ENCODE data around the gene GZMB.

GZMB gene, protein sequence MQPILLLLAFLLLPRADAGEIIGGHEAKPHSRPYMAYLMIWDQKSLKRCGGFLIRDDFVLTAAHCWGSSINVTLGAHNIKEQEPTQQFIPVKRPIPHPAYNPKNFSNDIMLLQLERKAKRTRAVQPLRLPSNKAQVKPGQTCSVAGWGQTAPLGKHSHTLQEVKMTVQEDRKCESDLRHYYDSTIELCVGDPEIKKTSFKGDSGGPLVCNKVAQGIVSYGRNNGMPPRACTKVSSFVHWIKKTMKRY

DNA sequence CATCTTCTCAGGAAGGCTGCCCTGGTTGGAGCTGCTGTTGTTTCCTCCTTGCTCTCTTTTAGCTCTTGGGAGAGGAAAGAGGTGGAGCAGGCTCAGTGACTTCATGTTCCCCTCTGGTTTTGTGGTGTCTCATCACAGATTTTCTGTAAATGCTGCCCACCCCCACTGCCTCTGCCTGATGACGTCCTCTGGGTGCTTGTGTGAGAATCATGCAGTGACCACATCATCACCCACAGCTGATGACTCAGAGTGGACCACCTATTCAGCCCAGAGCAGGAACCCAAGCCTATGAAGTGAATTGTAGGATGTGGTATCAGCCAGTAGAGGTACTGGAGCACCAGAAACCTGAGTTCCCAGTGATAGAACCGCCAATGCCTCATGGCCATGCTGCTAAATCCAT lies at the start of gene GZMB:
TSS of gene GZMB (minus strand) at position 33 of the 400 bp plus-strand sequence. CDS start at position 3, 30 bp downstream.
- H3K27me3 ChIP-seq (replicated peaks; ENCODE audit: control insufficient read depth, insufficient read depth, low read length): no peaks in the 10 kb centered on the region
- no peak for DNase-seq (ENCODE audit: extremely low read depth, insufficient read length)
- TF ChIP-seq, protein P1, sequence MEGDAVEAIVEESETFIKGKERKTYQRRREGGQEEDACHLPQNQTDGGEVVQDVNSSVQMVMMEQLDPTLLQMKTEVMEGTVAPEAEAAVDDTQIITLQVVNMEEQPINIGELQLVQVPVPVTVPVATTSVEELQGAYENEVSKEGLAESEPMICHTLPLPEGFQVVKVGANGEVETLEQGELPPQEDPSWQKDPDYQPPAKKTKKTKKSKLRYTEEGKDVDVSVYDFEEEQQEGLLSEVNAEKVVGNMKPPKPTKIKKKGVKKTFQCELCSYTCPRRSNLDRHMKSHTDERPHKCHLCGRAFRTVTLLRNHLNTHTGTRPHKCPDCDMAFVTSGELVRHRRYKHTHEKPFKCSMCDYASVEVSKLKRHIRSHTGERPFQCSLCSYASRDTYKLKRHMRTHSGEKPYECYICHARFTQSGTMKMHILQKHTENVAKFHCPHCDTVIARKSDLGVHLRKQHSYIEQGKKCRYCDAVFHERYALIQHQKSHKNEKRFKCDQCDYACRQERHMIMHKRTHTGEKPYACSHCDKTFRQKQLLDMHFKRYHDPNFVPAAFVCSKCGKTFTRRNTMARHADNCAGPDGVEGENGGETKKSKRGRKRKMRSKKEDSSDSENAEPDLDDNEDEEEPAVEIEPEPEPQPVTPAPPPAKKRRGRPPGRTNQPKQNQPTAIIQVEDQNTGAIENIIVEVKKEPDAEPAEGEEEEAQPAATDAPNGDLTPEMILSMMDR (IDR thresholded peaks at IDR 0.05; ENCODE audit: insufficient read depth, low read length, poor library complexity, severe bottlenecking): no peak
- H3K4me3 ChIP-seq (replicated peaks; ENCODE audit: low read depth, low read length): no peak within 1 kb of the TSS
- no peaks in the 10 kb centered on the region for H3K36me3 ChIP-seq (ENCODE audit: control insufficient read depth, insufficient read depth, low read length)

DNA sequence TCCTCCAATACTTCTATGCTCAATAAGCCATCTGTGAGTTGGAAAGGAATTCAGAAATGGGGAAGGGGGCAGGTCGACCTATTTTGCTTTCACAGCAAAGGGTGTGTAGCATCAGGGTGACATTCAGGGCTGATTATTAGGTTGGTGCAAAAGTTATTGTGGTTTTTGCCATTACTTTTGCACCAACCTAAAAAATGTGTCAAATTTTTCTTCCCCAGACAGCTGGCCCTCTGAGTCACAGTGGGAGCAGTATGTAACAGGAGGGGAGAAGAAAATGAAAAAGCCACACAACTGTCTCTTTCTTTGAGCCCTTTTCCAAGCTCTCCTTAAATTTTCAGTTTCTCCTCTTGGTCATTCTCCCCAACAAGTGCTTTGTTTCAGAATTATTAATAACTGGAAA lies 47.1 kb upstream of the GZMB start:
- DNase-seq (ENCODE audit: extremely low read depth, insufficient read length): no peak
- no peaks in the 10 kb centered on the region for H3K27me3 ChIP-seq (replicated peaks; ENCODE audit: control insufficient read depth, insufficient read depth, low read length)
- no peak overlapping the region for H3K4me3 ChIP-seq (replicated peaks; ENCODE audit: low read depth, low read length)
- TF ChIP-seq, protein P1 (IDR thresholded peaks at IDR 0.05; ENCODE audit: insufficient read depth, low read length, poor library complexity, severe bottlenecking): no peak
- H3K36me3 ChIP-seq (ENCODE audit: control insufficient read depth, insufficient read depth, low read length): no peaks in the 10 kb centered on the region

DNA sequence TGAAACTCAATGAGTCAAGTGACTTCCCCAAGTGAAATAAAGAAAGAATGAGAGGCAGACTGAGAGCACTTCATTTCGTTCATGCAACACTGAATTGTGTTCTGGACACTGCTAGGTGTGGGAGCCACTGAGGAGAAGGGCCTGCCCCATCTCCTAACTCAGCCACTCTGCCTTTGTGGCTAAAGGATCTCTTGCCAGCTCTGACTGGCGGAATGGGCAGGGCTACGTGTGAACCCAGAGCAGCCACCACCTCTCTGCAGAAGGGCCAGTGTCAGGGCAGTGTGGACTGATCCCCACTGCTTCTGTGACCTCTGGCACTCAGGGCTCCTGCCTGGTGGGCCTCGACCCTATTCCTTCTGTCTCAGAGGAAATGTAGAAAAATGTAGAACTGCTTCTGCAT lies 46.5 kb upstream of the GZMB start:
- H3K4me3 ChIP-seq (replicated peaks; ENCODE audit: low read depth, low read length): no peak overlapping the region
- DNase-seq (ENCODE audit: extremely low read depth, insufficient read length): no peak
- no peaks in the 10 kb centered on the region for H3K27me3 ChIP-seq (replicated peaks; ENCODE audit: control insufficient read depth, insufficient read depth, low read length)
- no peaks in the 10 kb centered on the region for H3K36me3 ChIP-seq (ENCODE audit: control insufficient read depth, insufficient read depth, low read length)
- TF ChIP-seq, protein P1 (IDR thresholded peaks at IDR 0.05; ENCODE audit: insufficient read depth, low read length, poor library complexity, severe bottlenecking): no peak

DNA sequence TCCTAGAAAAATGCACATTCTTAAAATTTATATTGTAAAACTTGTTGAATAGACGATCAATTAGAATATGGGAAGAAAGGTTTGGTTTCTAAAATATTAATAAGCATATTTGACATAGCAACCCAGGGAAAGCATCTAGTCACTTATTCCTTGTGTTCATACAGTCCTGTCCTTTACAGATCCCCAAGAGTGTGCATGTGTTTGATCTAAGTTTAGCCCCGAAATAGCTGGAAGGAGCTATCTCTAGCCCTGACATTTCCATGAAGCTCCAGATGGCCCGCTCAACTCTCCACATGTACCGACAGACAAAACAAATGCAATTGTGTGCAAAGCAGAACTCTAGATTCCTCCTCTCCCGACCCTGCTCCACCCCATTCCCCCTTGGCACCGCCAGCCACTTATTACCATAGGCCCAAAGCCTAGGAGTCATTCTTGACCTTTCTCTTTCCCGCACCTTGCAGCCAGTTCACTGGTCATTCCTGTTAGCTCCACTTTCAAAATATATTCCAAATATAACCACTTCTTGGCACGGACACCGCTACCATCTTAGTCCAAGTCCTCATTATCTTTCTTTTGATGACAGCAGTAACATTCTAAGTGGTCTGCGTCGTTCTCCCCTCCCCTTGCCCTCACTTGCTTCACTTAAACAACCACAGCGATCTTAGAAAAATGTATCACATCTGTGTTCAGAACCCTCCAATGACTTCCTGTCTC lies 45.4 kb upstream of the GZMB start:
- TF ChIP-seq, protein P1 (IDR thresholded peaks at IDR 0.05; ENCODE audit: insufficient read depth, low read length, poor library complexity, severe bottlenecking): no peak
- H3K27me3 ChIP-seq (replicated peaks; ENCODE audit: control insufficient read depth, insufficient read depth, low read length): no peaks in the 10 kb centered on the region
- no peaks in the 10 kb centered on the region for H3K36me3 ChIP-seq (ENCODE audit: control insufficient read depth, insufficient read depth, low read length)
- no peak for DNase-seq (ENCODE audit: extremely low read depth, insufficient read length)
- no peak overlapping the region for H3K4me3 ChIP-seq (replicated peaks; ENCODE audit: low read depth, low read length)

DNA sequence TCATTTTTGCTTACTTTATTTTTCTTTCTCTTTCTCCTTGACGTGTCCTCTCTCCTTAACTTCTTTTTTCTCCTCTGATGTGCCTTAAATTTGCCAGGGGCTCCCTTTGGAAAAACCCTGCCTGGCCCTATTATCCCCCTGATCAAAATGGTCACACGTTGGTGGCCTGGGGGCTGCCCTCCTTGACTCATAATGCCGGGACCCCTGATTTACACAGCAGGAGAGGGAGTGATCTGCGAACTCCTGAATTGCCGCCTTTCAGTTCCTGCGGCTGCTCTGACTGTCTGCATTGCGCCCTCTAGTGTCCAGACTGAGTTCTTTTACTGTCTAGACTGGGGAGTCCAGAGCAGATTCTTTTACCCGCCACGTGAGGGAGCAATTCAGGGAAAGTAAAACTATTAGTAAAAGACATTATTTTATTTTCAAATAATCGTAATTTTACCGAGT lies 44.8 kb upstream of the GZMB start:
- Histone ChIP-seq H3K36me3 (ENCODE audit: control insufficient read depth, insufficient read depth, low read length) (no peaks in the 10 kb centered on the region), H3K4me3 (replicated peaks; ENCODE audit: low read depth, low read length) (peak overlapping the region; percentile 38), H3K27me3 (replicated peaks; ENCODE audit: control insufficient read depth, insufficient read depth, low read length) (no peaks in the 10 kb centered on the region)
- DNase-seq (ENCODE audit: extremely low read depth, insufficient read length): peak; percentile 58
- TF ChIP-seq, protein P1 (IDR thresholded peaks at IDR 0.05; ENCODE audit: insufficient read depth, low read length, poor library complexity, severe bottlenecking): peak; percentile 97

Data from GM06990 (cell line).